ENCODE measurements around the gene KAZN.

The KAZN gene

GRCh38 chr1:15075817-15076216, 477.3 kb downstream of the KAZN start:
- no peaks in the 10 kb centered on the region for H3K4me1 ChIP-seq (ENCODE audit: low read length)
- H3K27ac ChIP-seq (ENCODE audit: low read length), result no peak overlapping the region
- H3K27me3 ChIP-seq (replicated peaks; ENCODE audit: insufficient read depth, low read length), result no peaks in the 10 kb centered on the region
- no peaks in the 10 kb centered on the region for H4K20me1 ChIP-seq (ENCODE audit: insufficient read depth, low read length)
- no peak overlapping the region for H3K4me2 ChIP-seq (ENCODE audit: low read depth, low read length)
- no peak for DNase-seq
- H3K36me3 ChIP-seq (replicated peaks; ENCODE audit: insufficient read depth, low read length), result no peaks in the 10 kb centered on the region
- H3K4me3 ChIP-seq (ENCODE audit: low read length), result no peak overlapping the region
- H3F3A ChIP-seq (ENCODE audit: insufficient read depth, low read length), result no peaks in the 10 kb centered on the region
- H3K9ac ChIP-seq (ENCODE audit: low read length), result no peak overlapping the region
- no peaks in the 10 kb centered on the region for H3K9me3 ChIP-seq (replicated peaks; ENCODE audit: insufficient read depth, low read length)
- TF ChIP-seq EZH2 (optimal IDR thresholded peaks at IDR 0.05; ENCODE audit: low read depth, low read length), result no peak
- no peak for TF ChIP-seq CTCF (IDR thresholded peaks at IDR 0.05; ENCODE audit: low read length)
- no peak for TF ChIP-seq EZH2phosphoT487 (IDR thresholded peaks at IDR 0.05; ENCODE audit: low read length)
- no peaks in the 10 kb centered on the region for H3K9me2 ChIP-seq (replicated peaks; ENCODE audit: insufficient read depth, low read length)
- H2AFZ ChIP-seq (ENCODE audit: low read length), result no peak overlapping the region
- H3K79me2 ChIP-seq (ENCODE audit: low read length), result no peaks in the 10 kb centered on the region

GRCh38 chr1:15076807-15077206, 478.3 kb downstream of the KAZN start:
- Histone ChIP-seq H3K9ac (ENCODE audit: low read length) (no peak overlapping the region), H3F3A (ENCODE audit: insufficient read depth, low read length) (no peaks in the 10 kb centered on the region), H3K27ac (ENCODE audit: low read length) (no peak overlapping the region), H4K20me1 (ENCODE audit: insufficient read depth, low read length) (no peaks in the 10 kb centered on the region), H3K9me3 (replicated peaks; ENCODE audit: insufficient read depth, low read length) (no peaks in the 10 kb centered on the region), H3K4me2 (ENCODE audit: low read depth, low read length) (no peak overlapping the region), H3K27me3 (replicated peaks; ENCODE audit: insufficient read depth, low read length) (no peaks in the 10 kb centered on the region), H3K4me1 (ENCODE audit: low read length) (no peaks in the 10 kb centered on the region), H3K79me2 (ENCODE audit: low read length) (no peaks in the 10 kb centered on the region), H3K9me2 (replicated peaks; ENCODE audit: insufficient read depth, low read length) (no peaks in the 10 kb centered on the region), H2AFZ (ENCODE audit: low read length) (no peak overlapping the region), H3K36me3 (replicated peaks; ENCODE audit: insufficient read depth, low read length) (no peaks in the 10 kb centered on the region), H3K4me3 (ENCODE audit: low read length) (no peak overlapping the region)
- no peak for DNase-seq
- TF ChIP-seq CTCF (IDR thresholded peaks at IDR 0.05; ENCODE audit: low read length) (no peak), EZH2phosphoT487 (IDR thresholded peaks at IDR 0.05; ENCODE audit: low read length) (no peak), EZH2 (optimal IDR thresholded peaks at IDR 0.05; ENCODE audit: low read depth, low read length) (no peak)

- Histone ChIP-seq H3K27ac (ENCODE audit: low read length) (no peak overlapping the region), H3K27me3 (replicated peaks; ENCODE audit: insufficient read depth, low read length) (no peaks in the 10 kb centered on the region), H4K20me1 (ENCODE audit: insufficient read depth, low read length) (no peaks in the 10 kb centered on the region), H3K4me2 (ENCODE audit: low read depth, low read length) (no peak overlapping the region), H3K9me2 (replicated peaks; ENCODE audit: insufficient read depth, low read length) (no peaks in the 10 kb centered on the region), H3K9ac (ENCODE audit: low read length) (no peak overlapping the region), H3K9me3 (replicated peaks; ENCODE audit: insufficient read depth, low read length) (no peaks in the 10 kb centered on the region), H2AFZ (ENCODE audit: low read length) (no peak overlapping the region), H3K36me3 (replicated peaks; ENCODE audit: insufficient read depth, low read length) (no peaks in the 10 kb centered on the region), H3K4me3 (ENCODE audit: low read length) (no peak overlapping the region), H3K4me1 (ENCODE audit: low read length) (no peaks in the 10 kb centered on the region), H3F3A (ENCODE audit: insufficient read depth, low read length) (no peaks in the 10 kb centered on the region), H3K79me2 (ENCODE audit: low read length) (no peaks in the 10 kb centered on the region)
- TF ChIP-seq CTCF (IDR thresholded peaks at IDR 0.05; ENCODE audit: low read length) (no peak), EZH2 (optimal IDR thresholded peaks at IDR 0.05; ENCODE audit: low read depth, low read length) (no peak), EZH2phosphoT487 (IDR thresholded peaks at IDR 0.05; ENCODE audit: low read length) (no peak)
- no peak for DNase-seq
Measured at GRCh38 chr1:15077384-15077783, 478.9 kb downstream of the KAZN start.

Measured in MM.1S (cell line).